ENCODE measurements around the gene STIP1. TPM values are rescaled to one million over a fixed set of nuclear protein-coding genes. Genes with fewer than 3 reads are reported as not detected.

Gene STIP1
- total and polyA plus RNA-seq, 9 of the 15 experiments (the other 6 are each of a cell fraction or from before 2014, with no cell fraction given) = 58.1 to 465 (median 346) TPM

- TF ChIP-seq ARID3A (IDR thresholded peaks at IDR 0.05; ENCODE audit: borderline replicate concordance, low read depth, low read length) (no peak), TCF7 (IDR thresholded peaks at IDR 0.05; ENCODE audit: borderline replicate concordance) (peak; percentile 34; the same call in 1 of the 2 replicates), MTA1 (IDR thresholded peaks at IDR 0.05; ENCODE audit: borderline replicate concordance) (0 out of 2 replicates have a peak, but pooled peaks have one; percentile 45), GTF2F1 (IDR thresholded peaks at IDR 0.05; ENCODE audit: low read depth, low read length) (no peak), MEIS2 (IDR thresholded peaks at IDR 0.05; ENCODE audit: partially characterized antibody) (peak; percentile 61), ZKSCAN1 (IDR thresholded peaks at IDR 0.05; ENCODE audit: low read depth, low read length) (no peak), HDAC6 (IDR thresholded peaks at IDR 0.05; ENCODE audit: low read depth, low read length) (no peak), KHSRP (IDR thresholded peaks at IDR 0.05) (no peak), SRSF9 (IDR thresholded peaks at IDR 0.05; ENCODE audit: borderline replicate concordance, low read depth, low read length) (no peak), CTBP1 (IDR thresholded peaks at IDR 0.05; ENCODE audit: borderline replicate concordance) (0 out of 2 replicates have a peak, but pooled peaks have one; percentile 30), ZFP30 (CRISPR knock-in tag; IDR thresholded peaks at IDR 0.05; ENCODE audit: borderline replicate concordance) (no peak), HNRNPUL1 (IDR thresholded peaks at IDR 0.05; ENCODE audit: low read length) (no peak), ELF4 (CRISPR knock-in tag; IDR thresholded peaks at IDR 0.05) (0 out of 2 replicates have a peak, but pooled peaks have one; percentile 31), ZNF121 (CRISPR knock-in tag; conservative IDR thresholded peaks at IDR 0.05) (no peak), XRCC4 (IDR thresholded peaks at IDR 0.05; ENCODE audit: extremely low read depth, insufficient read depth, insufficient read length) (no peak), CREBBP (IDR thresholded peaks at IDR 0.05; ENCODE audit: low read depth, low read length) (no peak), PTBP1 (IDR thresholded peaks at IDR 0.05; ENCODE audit: low read depth, low read length) (0 out of 2 replicates have a peak, but pooled peaks have one; percentile 14), ZNF3 (CRISPR knock-in tag; IDR thresholded peaks at IDR 0.05) (no peak), IRF2 (CRISPR knock-in tag; IDR thresholded peaks at IDR 0.05) (no peak), ADNP (tag; IDR thresholded peaks at IDR 0.05) (no peak), ZEB2 (IDR thresholded peaks at IDR 0.05) (no peak), RAD51 (IDR thresholded peaks at IDR 0.05; ENCODE audit: borderline replicate concordance, low read depth) (peak; percentile 27; the same call in 1 of the 2 replicates), OTX1 (CRISPR knock-in tag; IDR thresholded peaks at IDR 0.05) (no peak; the same call in 1 of the 2 replicates), RBFOX2 (IDR thresholded peaks at IDR 0.05; ENCODE audit: low read depth, low read length) (peak; percentile 86), DPF2 (IDR thresholded peaks at IDR 0.05) (peak; percentile 86)
- TF ChIP-seq, protein P1, sequence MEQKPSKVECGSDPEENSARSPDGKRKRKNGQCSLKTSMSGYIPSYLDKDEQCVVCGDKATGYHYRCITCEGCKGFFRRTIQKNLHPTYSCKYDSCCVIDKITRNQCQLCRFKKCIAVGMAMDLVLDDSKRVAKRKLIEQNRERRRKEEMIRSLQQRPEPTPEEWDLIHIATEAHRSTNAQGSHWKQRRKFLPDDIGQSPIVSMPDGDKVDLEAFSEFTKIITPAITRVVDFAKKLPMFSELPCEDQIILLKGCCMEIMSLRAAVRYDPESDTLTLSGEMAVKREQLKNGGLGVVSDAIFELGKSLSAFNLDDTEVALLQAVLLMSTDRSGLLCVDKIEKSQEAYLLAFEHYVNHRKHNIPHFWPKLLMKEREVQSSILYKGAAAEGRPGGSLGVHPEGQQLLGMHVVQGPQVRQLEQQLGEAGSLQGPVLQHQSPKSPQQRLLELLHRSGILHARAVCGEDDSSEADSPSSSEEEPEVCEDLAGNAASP (IDR thresholded peaks at IDR 0.05) = no peak
Observed at GRCh38 chr11:64207256-64208085, 21.5 kb downstream of the STIP1 start (continued).
